HG02642 (cell line): ENCODE data around the gene CAB39.
"Not testable (repeated sequence)": the region's sequence is repeated elsewhere in the genome, so short reads cannot be mapped to it uniquely, and the experiment has no call there.

Experiments used
- ATAC-seq: cut with Tn5 transposase; IDR thresholded peaks from one replicate; pipeline ENCODE4 v1.9.1; 2021; ENCODE audit warnings: mild to moderate bottlenecking; ENCODE audit not compliant: unreplicated experiment, poor library complexity

CAB39 gene

DNA sequence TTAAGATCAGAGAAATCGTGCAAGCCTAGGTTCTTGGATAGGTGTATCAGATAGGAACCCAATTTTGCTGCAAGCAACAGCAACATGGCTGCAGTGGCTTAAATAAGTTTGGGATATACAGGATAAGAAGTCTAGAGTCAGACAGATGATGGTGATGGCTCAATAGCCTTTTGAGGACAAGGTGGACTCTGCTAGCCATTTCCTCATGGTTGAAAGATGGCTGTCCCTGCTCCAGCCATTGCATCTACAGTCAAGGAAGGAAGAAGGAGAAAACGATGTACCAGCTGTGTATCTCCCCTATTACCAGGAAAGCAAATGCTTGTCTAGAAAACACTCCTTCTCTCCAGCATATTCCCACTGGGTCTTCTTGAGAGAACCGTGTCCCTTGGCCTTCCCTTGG, 30.1 kb upstream of the CAB39 start:
- no peak for ATAC-seq

DNA sequence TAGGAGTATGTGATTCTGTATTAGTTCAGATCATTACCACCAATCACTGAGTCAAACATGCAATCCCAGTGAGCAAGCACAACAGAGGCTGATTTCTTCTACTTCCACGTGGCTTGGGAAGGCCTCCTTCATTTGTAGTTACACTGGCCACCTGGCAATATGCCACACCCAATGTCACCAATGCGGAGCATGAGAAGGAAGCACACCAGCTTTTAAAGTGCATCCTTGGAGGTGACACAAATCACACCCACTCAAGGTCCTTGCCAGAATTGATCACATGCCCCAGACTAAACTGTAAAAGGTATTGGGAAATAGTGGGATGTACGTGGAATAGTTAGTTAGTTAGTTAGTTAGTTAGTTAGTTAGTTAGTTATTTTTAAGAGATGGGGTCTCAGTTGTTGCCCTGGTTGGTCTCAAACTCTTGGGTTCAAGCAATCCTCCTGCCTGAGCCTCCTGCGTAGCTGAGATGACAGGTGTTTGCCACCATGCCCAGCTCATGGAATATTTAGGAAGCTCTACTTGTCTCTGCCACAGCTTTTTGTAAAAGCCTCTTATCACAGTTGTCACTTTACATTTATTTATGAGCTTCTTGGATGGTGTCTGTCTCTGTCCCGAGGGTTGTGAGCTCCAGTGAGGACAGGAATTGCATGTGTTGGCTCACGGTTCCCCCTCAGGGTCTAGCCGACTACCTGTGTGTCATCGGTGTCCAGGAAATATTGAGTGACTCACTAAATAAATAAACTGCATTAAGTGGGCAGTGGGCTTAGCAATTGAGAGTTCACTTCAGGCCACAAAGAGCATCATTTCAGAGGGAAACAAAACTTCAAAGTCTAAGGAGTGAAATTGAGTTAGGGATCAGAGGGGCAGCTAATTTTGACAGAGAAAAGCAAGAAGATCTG, 28.1 kb upstream of the CAB39 start:
- no peak for ATAC-seq

DNA sequence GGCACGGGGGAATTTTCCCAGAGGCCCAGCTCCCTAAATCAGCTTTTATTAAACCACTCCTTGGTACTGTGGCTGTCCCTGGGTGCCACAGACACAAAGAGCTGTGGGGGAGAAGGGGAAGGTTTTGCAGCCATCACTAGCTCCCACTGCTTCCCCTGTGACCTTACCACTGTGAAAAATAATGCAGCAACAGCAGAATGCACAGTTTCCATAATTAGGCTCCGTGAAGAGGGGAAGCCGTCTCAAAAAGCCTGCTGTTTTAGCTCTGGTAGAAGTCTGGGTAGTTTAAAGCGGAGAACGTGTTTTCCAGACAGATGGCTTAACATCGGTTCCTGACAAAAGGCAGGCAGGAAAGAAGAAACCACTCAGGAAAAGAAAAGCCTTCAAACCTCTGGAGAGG, 27.5 kb upstream of the CAB39 start:
- no peak for ATAC-seq

DNA sequence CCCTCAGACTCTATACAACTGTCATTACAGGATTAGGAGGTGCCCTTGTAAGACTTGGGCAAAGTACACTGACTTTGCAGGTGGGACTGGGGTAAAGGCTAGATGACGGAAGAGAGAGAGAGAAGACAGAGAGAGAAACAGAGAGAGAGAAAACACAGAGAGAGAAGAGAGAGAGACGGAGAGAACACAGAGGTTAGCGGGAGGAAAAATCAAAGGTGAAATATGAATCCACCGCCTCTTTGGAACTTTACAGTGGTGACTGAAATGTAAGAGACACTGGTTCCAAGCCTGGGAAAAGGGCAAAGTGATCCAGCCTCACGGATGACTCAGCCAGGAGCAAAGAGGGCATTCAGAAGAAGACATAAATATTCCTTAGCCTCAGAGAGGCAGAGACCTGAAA, 25.1 kb upstream of the CAB39 start:
- ATAC-seq: no peak

DNA sequence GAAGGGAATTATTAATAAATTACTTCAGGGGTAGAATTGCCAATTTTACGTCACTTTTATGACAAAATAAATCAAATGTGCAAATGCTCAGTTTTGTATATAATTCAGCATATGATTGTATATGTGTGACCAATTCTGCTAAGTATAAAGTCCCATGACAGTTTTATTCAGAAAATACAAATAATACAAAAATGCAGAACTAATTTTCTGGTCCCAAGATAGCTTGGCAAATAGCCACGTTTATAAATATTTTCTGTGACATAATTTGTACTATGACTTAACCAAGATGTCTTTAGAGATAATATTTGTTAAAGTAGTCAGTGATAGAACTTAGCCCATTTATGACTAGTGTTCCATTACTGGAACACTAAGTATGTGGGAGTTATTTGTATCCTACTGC, 24.2 kb upstream of the CAB39 start:
- ATAC-seq: no peak

DNA sequence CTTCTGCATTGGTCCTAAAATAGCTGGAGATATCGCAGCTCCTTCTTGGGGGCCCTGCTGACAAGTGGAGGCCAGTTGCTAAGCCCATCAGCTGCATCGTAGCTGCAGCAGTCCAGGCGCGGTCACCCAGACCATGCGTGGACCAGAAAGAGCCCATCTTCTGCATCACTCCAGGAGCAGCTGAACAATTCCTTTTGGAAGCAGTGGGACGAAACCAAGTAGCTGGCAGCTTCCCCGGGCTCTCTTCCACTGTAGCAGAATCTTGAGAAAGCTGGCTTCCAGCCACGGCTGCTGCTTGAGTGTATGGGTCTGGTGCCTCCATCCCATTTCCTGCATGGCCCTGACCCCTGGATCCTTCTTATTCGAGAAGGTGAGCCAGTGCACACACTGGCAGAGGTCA, 22.2 kb upstream of the CAB39 start:
- ATAC-seq: no peak

DNA sequence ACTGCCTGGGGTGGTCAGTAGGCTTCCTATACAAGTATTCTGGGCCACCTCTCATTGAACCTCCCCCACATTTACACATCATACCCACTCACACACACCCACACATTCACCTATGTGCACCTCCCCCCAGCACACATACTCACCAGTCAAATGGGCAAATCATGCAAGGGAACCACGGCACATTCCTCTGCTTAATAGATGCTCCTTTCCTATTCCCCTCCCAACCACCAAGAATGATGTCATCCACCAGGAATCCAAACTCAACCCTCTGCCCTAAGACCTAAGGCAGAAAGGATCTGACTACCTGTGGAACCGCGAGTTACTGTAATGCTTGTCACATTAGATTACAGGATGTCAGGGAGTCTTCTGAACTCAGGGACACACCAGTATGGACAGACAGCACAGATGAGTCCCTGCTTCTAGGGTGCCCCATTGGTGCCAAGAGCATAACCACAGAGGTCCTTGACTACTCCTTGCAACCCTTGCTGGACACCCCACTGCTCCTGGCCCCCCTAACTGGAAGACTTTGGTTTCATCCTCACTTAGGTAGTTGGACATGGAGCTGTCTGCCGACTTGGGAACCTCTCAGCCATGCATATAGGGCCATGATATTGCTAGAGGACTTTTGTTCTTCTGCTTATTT, 21.5 kb upstream of the CAB39 start:
- no peak for ATAC-seq

DNA sequence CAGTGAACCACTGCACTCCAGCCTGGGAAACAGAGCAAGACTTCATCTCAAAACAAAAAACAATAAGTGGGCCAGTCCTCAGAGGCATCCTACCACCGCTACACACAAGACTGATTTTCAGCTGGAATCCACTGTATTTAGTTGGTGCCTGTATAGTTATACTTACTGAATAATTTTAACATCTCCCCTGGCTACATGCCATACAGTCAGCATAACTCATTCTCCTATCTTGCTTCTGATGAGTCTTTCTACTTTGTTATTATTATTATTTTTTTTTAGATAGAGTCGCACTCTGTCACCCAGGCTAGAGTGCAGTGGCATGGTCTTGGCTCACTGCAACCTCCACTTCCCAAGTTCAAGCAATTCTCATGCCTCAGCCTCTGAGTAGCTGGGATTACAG, 19.9 kb upstream of the CAB39 start:
- ATAC-seq: no peak

DNA sequence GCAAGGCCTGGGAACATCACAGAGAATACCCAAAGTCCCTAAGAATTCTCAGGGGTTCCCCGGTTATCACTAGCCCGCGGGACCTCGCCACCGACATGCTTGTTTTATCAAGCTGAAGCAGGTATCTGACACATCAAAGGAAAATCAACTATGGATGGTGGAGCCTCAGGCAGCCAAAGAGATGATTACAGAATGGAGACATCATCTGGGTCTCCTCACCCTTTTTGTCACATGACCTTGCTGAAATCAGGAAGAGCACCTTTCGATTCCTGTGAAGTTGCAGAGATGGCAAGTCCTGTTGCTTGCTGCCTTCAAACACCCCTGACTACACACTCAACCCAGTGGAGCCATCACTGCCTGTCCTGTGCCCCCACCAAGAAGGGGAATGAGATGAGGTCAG, 19.2 kb upstream of the CAB39 start:
- ATAC-seq: no peak

DNA sequence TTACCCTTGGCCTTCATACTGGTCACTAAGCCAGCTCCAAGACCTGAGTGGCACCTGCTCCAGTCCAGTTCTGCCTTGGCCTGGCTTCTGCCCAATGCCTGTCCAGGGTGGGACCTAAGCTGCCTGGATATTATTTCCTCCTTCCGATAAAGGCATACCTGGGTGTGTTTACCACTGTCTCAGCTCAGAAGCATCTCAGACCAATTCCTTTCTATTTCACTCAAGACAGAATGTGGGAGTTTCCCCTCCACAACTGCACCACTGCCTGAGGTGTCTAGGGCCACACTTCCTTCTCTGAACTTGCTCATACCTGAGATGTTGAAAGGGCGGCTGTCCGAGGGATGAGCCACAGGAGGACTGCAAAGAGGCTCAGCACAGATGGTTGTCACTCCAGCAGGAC, 18.4 kb upstream of the CAB39 start:
- peak; percentile 73 for ATAC-seq

DNA sequence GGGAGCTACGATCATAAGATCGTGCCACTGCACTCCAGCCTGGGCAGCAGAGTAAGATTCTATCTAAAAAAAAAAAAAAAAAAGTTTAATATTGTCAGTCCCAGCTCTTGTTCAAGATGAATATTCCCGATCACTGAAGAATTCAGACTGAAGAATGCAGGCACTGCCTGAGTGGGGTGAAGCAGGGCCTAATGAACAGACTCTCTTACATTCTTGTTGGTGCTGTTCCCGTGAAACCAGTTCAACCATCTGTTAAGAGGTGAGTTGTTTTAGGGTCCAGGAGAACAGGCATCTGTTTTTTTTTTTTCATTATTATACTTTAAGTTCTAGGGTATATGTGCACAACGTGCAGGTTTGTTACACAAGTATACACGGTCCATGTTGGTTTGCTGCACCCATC, 17.1 kb upstream of the CAB39 start:
- no peak for ATAC-seq

DNA sequence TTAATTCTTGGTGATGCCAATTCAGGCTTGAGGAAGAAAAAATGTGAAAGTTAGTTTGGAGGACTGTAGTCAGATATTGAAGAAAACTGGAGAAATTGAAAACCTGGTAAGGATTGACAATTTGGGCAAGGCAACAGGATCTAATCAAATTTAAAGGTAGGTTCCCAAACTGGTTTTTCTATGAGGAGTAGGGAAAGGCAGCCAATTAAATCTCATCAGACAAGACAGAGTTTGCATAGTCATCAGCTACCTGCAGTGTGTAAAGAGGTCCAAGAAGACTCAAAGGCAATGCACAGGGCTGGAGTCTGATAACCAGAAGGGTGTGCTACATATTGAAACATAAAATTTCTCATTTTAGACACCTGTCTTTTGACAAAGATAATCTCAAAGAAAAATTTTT, 16.0 kb upstream of the CAB39 start:
- no peak for ATAC-seq

DNA sequence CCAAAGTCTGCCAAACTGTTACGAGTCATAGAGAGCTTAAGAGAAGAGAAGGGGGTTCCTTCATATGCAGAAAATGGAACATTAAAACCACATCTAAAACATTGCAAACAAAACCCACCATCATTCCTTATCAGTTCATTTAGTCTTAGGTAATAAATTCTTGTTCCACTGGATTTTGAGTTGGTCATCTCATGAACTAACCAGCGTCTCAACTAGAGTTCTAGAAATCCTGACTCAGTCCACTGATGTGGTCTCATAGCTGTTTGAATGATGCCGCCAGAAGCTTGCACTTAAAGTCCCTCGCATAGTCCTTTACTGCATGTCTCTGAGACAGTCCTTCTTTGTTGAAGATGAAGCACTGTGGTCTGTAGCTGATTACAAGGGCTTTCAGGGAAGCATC, 15.0 kb upstream of the CAB39 start:
- no peak for ATAC-seq

DNA sequence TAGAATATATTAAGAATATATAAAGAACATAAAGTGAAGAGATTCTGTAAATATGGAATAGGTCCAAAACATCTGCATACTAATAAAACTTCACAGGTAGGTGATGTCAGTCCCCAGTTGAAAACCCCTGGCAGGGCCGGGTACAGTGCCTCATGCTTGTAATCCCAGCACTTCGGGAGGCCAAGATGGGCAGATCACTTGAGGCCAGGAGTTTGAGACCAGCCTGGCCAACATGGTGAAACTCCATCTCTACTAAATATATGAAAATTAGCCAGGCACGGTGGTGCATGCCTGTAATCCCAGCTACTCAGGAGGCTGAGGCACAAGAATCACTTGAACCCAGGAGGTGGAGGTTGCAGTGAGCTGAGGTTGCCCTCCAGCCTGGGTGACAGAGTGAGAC, 13.9 kb upstream of the CAB39 start:
- ATAC-seq: not testable (repeated sequence)

DNA sequence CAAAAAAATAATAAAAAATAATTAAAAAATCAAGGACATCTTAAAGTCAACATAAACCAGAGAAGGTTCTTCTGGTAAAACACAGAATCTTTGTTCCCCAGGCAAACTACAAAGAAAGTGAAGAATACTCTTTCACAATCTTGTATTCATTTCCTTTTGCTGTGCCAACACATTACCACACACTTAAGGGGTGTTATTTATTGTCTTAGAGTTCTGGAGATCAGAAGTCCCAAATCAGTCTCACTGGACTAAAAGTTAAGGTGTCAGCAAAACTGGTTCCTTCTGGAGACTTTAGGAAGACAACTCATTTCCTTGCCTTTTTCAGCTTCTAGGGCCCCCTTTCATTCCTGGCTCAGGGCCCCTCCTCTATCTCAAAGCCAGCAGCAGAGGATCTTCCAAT, 12.2 kb upstream of the CAB39 start:
- ATAC-seq: no peak

DNA sequence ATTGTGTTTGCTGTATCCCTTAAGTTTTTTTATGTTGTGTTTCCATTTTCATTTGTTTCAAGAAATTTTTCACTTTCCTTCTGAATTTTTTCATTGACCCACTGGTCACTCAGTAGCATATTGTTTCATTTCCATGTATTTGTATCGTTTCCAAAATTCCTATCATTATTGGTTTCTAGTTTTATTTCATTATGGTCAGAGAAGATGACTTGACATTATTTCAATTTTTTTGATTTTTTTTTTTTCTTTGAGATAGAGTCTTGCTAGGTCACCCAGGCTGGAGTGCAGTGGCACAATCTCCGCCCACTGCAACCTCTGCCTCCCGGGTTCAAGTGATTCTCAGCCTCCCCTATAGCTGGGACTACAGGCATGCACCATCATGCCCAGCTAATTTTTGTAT, 11.3 kb upstream of the CAB39 start:
- no peak for ATAC-seq

DNA sequence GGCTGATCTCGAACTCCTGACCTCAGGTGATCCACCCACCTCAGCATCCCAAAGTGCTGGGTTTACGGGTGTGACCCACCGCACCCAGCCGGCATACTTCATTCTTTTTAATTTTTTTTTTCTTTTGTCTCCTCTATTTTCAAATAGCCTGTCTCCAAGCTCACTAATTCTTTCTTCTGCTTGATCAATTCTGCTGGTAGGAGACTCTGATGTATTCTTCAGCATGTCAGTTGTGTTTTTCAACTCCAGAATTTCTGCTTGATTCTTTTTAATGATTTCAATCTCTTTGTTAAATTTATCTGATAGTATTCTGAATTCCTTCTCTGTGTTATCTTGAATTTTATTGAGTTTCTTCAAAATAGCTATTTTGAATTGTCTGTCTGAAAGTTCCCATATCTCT, 10.2 kb upstream of the CAB39 start:
- not testable (repeated sequence) for ATAC-seq

DNA sequence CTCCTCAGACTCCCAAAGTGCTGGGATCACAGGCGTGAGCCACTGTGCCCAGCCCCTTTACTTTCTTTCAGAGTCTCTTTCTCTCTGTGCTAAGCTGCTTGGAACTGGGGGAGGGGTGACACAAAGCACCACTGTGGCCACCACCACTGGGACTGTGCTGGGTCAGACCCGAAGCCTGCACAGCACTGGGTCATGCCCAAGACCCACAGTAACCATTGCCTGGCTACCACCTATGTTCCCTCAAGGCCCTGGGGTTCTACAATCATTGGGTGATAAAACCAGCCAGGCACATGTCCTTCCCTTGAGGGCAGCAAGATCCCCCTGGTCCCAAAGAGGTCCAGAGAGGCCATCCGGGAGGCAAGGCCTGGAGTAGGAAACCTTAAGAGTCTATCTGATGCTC, 9.1 kb upstream of the CAB39 start:
- no peak for ATAC-seq

DNA sequence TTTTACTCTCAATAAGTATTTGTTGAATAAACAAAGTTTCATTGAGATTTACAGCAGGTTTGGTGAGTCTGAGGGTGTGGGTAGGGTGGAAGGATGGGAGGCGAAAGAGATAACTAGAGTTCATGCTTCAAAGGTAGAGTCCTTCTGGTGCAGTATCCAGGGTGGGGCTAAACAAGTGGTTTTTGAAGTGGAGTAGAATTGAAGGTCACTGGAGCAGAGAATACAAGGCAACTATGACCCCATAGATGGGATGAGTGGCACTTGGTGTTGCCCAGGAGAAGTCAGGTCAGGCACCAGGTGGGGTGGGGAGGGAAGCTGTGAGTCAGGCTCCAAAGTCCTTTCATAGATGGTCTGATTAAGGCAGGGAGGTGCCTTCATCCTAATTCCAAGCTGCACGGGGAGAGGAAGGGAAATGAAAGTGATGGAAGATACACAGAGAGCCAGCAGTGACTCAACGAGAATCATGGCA, 6.6 kb upstream of the CAB39 start:
- ATAC-seq: no peak

DNA sequence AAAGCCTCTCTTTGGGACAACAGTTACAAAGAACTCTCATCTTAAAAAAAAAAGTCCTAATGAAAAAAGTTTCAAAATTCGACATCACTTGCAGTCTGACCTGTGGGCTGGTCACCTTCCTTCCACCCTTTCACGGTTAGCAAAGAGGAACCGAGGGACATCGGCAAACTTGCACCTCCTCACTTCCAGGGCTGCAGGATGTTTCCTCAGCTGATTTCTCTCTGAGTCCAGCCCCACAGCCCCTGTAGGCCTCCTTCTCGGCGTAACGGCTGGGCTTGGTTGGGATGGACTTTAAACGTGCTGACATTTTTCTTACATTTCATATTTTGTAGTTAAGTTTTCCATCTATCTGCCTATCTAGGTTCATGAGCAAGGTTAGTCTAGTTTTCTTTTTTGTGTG, 5.7 kb upstream of the CAB39 start:
- ATAC-seq: no peak

DNA sequence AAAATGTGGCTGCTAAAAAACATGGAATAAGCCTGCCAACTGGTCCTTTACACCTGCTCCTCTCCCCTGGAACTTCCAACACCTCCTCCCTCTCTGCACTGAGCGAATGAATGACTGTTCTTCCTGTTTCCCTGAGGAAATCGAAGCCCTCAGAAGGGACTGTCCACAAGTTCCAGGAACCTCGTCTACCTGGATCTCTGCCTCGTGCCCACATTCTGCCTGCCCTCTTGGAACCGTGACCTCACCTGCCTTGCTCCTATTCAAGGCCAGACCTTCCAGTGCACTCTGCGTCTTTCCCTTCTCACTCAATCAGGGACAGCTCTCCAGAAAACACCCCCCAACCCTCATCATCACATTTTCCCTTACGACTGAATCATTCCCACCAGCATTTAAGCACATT, 4.4 kb upstream of the CAB39 start:
- no peak for ATAC-seq

DNA sequence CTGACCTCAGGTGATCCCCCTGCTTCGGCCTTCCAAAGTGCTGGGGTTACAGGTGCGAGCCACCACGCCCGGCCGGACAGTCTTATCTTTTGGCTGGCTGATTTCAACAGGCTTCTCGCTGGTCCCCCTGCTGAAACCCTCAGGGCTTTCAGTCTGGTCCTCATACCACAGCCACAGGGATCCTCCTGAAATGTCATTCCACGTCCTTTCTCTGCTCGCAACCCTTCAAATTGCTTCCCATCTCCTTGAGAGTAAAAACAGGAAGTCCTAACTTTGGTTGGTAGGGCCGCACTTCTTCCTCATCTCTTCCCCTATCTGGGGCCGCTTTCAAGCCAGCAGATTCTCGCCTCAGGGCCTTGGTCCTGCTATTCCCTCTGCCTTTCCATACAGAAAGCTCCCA, 1.4 kb upstream of the CAB39 start:
- ATAC-seq: no peak
